Activated T-helper 1 cell treated with anti-CD3 and anti-CD28 coated beads, Interleukin-2, amount 50 U/mL, for 16 hours (primary cell): Measurements from ENCODE around the gene FARSB.
"Not testable (repeated sequence)": the region's sequence is repeated elsewhere in the genome, so short reads cannot be mapped to it uniquely, and the experiment has no call there.

Source experiments
- DNase-seq, 2 donors: peaks; one replicate each; pipeline ENCODE4 v3.0.0-alpha.2; 2020; ENCODE audit warnings: low read depth in 1 of 2, low spot score in 1 of 2

FARSB gene

GRCh38 chr2:222608081-222608480 is 47.8 kb downstream of the FARSB start:
- DNase-seq = no peak

DNA sequence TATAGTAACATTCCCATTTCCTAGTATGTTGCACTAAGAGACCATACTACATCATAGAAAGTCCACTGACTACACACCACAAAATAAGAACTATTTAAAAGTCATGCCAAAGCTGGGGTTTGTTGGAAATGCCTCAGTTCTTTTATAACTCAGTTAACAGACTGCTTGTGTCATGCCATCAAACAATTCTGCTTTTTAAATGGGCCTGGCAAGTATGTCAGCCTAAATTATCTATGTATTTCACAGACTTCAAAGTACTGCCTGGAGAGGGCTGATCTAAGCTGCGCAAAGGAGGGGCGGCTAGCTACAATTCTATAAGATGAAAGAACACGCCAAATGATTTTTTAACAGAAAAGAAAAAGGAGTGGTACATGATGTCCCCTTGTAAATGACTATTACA is 49.6 kb downstream of the FARSB start:
- DNase-seq = no peak

GRCh38 chr2:222604749-222605515 is 51.0 kb downstream of the FARSB start:
- DNase-seq = no peak

GRCh38 chr2:222603501-222603900 is 52.4 kb downstream of the FARSB start:
- DNase-seq = no peak

GRCh38 chr2:222598611-222599010 is 57.3 kb downstream of the FARSB start:
- no peak for DNase-seq

DNA sequence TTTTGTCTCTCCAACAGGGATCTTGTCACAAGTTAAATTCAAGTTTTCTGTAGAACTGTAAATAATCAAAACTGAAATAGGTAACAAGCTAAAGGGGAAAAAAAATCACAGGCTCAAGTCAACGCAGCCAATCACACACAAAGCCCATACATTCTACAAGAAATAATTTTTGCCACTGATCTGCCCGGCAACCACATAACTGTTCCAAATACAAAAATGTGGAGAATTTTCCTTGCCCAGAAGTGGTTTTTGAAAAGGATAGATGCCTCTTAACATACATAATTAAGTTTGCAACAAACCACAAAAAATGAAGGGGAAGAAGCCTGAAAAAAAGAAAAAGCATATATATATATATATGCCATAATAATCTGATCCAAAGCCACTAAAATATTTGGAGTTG is 60.3 kb downstream of the FARSB start:
- no peak for DNase-seq

DNA sequence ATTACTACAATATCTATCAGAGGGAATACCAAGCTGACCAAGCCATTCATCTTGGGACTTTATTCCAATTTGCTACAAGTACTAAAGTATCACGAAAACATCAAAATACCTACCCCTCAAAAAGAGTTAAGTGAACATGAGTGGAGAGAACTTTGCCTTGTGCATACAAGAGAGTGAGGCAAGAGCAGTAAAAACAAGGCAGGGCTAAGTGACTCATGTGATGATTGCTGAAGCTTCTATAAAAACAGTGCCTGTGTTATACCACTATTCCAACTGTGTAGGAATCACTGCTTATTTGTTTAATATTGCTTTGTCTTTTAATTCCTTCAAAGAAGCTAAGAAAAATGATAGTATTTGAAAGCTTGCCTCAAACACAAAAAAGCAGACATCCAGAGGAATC is 61.2 kb downstream of the FARSB start:
- no peak for DNase-seq

GRCh38 chr2:222592176-222592575 is 63.7 kb downstream of the FARSB start:
- no peak for DNase-seq

- DNase-seq = no peak
Observed at GRCh38 chr2:222591661-222592060, 64.2 kb downstream of the FARSB start.

- DNase-seq = not testable (repeated sequence)
Observed at GRCh38 chr2:222584589-222584988, 71.3 kb downstream of the FARSB start.

DNA sequence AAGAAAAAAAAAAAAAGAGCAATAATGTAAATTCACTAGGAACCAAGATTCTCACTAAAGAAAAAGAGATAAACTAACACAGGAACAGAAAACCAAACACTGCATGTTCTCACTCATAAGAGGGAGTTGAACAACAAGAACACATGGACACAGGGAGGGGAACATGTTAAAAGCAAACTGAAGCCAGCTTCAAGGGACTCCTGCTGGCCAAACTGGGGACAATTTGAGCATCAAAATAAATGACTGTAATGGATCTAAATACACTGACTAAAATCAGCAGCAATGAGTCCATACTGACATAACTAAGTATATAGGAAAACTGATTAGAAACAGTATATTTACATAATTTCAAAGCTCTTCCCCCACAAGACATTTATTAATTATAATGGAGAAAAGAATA is 73.0 kb downstream of the FARSB start:
- no peak for DNase-seq

DNA sequence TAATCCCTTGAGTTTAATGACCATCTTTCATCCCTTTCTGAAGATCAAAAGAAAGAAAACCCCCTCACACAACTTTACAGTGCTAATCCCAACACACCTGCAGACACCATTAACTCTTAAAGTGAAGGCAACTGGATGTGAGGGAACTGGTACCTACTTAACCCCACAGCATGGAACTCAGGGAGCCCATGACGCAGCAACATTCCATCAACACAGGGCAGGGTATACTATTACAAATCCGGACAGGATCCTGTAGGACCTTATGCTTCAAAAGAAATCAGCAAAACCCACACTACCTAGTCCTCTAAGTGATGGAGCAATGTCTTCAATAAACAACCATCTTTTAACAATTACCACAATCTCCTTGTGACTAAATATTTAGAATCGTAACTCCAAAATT is 78.6 kb downstream of the FARSB start:
- no peak for DNase-seq

GRCh38 chr2:222576171-222577081 is 79.5 kb downstream of the FARSB start:
- DNase-seq = no peak

GRCh38 chr2:222575618-222576017 is 80.3 kb downstream of the FARSB start:
- no peak for DNase-seq

DNA sequence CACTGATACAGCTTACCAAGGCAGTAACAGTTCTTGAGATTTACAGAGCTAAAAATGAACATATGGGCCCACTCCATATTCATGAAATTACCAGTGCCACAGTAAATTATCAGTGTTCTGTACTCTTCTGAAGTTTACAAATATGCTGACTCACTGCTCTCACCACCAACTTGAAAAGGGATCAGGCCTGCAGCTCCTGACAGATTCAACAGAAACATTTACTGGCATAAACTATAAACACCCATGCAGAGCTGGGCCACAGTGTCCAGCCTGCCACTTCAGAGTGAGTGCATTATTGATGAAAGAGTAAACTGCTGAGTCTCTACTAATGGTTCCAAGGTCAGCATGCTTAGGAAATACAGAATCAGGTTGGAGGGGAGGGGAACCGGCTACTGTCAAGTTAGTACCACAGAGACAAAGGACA is 83.1 kb downstream of the FARSB start:
- no peak for DNase-seq

DNA sequence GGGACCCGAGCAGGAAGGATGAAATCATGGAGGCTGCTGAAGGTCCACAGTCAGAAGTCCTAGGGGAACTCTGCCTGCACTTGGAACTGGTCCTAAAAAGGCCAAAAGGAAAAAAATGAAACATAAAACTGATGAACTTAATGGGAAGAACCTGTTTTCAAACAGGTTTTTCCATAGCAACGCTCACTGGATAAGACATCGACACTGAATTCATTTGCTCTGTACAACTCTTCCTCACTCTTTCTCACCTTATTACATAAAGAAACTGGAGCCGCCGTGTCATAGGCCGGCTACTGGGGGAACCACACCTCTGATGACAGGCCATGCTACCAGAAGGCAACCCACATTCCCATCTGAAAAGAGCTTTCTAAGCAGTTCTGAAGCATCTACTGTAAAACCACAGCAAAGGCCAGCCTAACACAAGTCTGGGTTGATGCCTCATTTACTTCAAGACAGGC is 83.6 kb downstream of the FARSB start:
- DNase-seq = no peak

- no peak for DNase-seq
Observed at GRCh38 chr2:222569826-222570225, 86.1 kb downstream of the FARSB start.

DNA sequence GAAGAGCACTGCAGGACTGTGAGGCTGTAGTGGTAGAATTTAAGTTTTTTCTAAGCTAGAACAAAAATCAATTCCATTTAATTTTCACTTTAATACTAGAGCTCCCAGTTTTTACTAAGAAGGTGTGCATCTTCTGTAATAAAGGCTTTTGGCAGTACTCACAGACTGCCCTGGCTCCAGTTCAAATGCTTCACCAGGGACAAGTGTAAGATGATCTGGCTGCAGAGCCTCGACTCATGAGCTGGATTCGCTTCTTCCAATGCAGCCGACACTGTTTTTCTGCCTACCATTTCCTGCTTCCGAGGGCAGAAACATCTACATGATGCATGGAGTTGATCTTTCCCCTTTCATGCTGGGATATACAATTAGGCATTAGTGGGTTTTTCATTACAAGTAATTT is 87.0 kb downstream of the FARSB start:
- no peak for DNase-seq

GRCh38 chr2:222566229-222566628 is 89.7 kb downstream of the FARSB start:
- no peak for DNase-seq

GRCh38 chr2:222563936-222564335 is 92.0 kb downstream of the FARSB start:
- DNase-seq = no peak

DNA sequence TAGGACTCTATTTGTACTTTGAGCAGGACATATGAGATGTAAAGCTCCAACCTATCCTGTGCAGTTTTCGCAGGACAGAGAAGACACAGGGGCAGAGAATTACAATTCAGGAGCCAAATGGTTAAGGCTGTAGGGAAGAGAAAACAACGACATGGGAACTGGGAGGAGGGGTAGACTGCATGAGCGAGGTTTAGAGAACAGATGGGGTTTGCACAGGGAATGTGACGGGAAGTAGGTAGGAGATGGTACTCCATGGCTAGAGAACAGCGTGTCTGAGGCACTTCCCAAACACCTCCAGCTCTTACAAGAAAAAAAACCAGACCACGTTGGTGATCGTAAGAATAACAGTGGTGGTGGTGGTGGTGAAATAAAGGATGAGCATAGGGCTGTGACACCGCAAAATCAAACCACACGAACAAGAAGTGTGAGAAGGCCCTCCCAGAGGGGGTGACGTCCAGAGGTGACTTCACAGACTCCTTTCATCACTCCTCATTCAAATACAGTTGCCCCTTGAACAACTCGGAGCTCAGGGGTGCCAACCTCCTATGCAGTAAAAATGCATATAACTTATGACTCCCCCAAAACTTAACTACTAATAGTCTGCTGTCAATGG is 92.7 kb downstream of the FARSB start:
- DNase-seq = no peak
